HEK293 (cell line): ENCODE data around the gene HMGCLL1.

Source experiments
- CTCF ChIA-PET: fragments of 350-600 bp; formaldehyde crosslinking; extraction: SDS; loops from one replicate; lab custom pipeline; 2021; ENCODE audit warnings: antibody characterized with exemption; lab: Yijun Ruan, JAX
- POLR2A ChIA-PET: fragments of 300-600 bp; formaldehyde crosslinking; extraction: SDS; loops from one replicate; lab custom pipeline; 2020; ENCODE audit warnings: antibody characterized with exemption, inconsistent platforms; lab: Yijun Ruan, JAX
- H3K27ac ChIP-seq: fragments of 200-500 bp; sonication (Bioruptor generic); 2 replicates; pipeline ENCODE4 v1.5.1; 2014; ENCODE audit warnings: low read depth, low read length, control low read depth, inconsistent platforms; ENCODE audit errors: extremely low read depth
- H3K36me3 ChIP-seq, 2 experiments: fragments of 200-500 bp in 1 of 2; sonication (Bioruptor generic) in 1 of 2; 1 replicate in 1 of 2; 2 replicates in 1 of 2; pipeline ENCODE4 v1.5.1; 2014 to 2017; ENCODE audit warnings: inconsistent platforms in 2 of 2, low read length in 2 of 2; ENCODE audit not compliant: control insufficient read depth in 2 of 2, insufficient read depth in 1 of 2
- H3K4me1 ChIP-seq: fragments of 200-500 bp; sonication (Bioruptor generic); 2 replicates; pipeline ENCODE4 v1.5.1; 2014; ENCODE audit warnings: mild to moderate bottlenecking, low read length, inconsistent platforms; ENCODE audit not compliant: control insufficient read depth, insufficient read depth
- H3K4me3 ChIP-seq: 2 replicates; pipeline ENCODE4 v1.5.1; 2011; ENCODE audit warnings: low read depth, mild to moderate bottlenecking, control low read depth, low read length, moderate library complexity
- H3K9me3 ChIP-seq: fragments of 200-500 bp; sonication (Bioruptor generic); 2 replicates; pipeline ENCODE4 v1.5.1; 2014; ENCODE audit warnings: low read depth, low read length, inconsistent platforms; ENCODE audit not compliant: control insufficient read depth, insufficient read depth
- BCL11A ChIP-seq: fragments of 450-650 bp; formaldehyde crosslinking; IDR thresholded peaks from 2 replicates; pipeline ENCODE4 v1.5.1; 2016; ENCODE audit warnings: low read depth, missing biosample characterization, missing genetic modification characterization
- EGR2 ChIP-seq: fragments of 450-650 bp; formaldehyde crosslinking; IDR thresholded peaks from 2 replicates; pipeline ENCODE4 v1.5.1; 2016; ENCODE audit warnings: low read depth, missing biosample characterization, missing genetic modification characterization
- FEZF1 ChIP-seq: fragments of 450-650 bp; formaldehyde crosslinking; IDR thresholded peaks from 2 replicates; pipeline ENCODE4 v1.5.1; 2016; ENCODE audit warnings: missing biosample characterization, missing genetic modification characterization
- GLI2 ChIP-seq: fragments of 450-650 bp; formaldehyde crosslinking; IDR thresholded peaks from 2 replicates; pipeline ENCODE4; 2017; ENCODE audit warnings: missing biosample characterization, missing genetic modification characterization, low read depth, borderline replicate concordance
- HOXA7 ChIP-seq: sonication (generic); formaldehyde crosslinking; IDR thresholded peaks from 2 replicates; pipeline ENCODE4 v1.8.1; 2022; ENCODE audit warnings: missing genetic modification reagents, borderline replicate concordance
- KLF10 ChIP-seq: fragments of 450-650 bp; IDR thresholded peaks from 2 replicates; pipeline ENCODE4 v1.5.1; 2018; ENCODE audit warnings: missing biosample characterization, mild to moderate bottlenecking, missing genetic modification characterization
- MYNN ChIP-seq: fragments of 450-650 bp; formaldehyde crosslinking; IDR thresholded peaks from 2 replicates; pipeline ENCODE4 v1.5.1; 2016; ENCODE audit warnings: missing biosample characterization, missing genetic modification characterization, borderline replicate concordance
- PRDM1 ChIP-seq: fragments of 450-650 bp; formaldehyde crosslinking; IDR thresholded peaks from 2 replicates; pipeline ENCODE4; 2016; ENCODE audit warnings: missing biosample characterization, missing genetic modification characterization
- REPIN1 ChIP-seq: fragments of 450-650 bp; formaldehyde crosslinking; IDR thresholded peaks from 2 replicates; pipeline ENCODE4 v1.5.1; 2017; ENCODE audit warnings: missing biosample characterization, missing genetic modification characterization, low read depth
- SCRT1 ChIP-seq: fragments of 450-650 bp; formaldehyde crosslinking; IDR thresholded peaks from 2 replicates; pipeline ENCODE4 v1.5.1; 2016; ENCODE audit warnings: missing biosample characterization, missing genetic modification characterization, borderline replicate concordance
- SCRT2 ChIP-seq: fragments of 450-650 bp; formaldehyde crosslinking; IDR thresholded peaks from 2 replicates; pipeline ENCODE4 v1.5.1; 2016; ENCODE audit warnings: missing biosample characterization, missing genetic modification characterization
- TCF7L2 ChIP-seq: IDR thresholded peaks from 2 replicates; pipeline ENCODE4 v1.6.1; 2011; ENCODE audit warnings: low read depth, mild to moderate bottlenecking, inconsistent platforms, low read length, moderate library complexity, borderline replicate concordance
- ZBTB21 ChIP-seq: fragments of 450-650 bp; formaldehyde crosslinking; IDR thresholded peaks from 2 replicates; pipeline ENCODE4 v1.5.1; 2017; ENCODE audit warnings: missing biosample characterization, missing genetic modification characterization
- ZBTB7A ChIP-seq: fragments of 450-650 bp; formaldehyde crosslinking; IDR thresholded peaks from 2 replicates; pipeline ENCODE4 v1.5.1; 2016; ENCODE audit warnings: low read depth, missing biosample characterization, missing genetic modification characterization
- ZNF10 ChIP-seq: fragments of 450-650 bp; formaldehyde crosslinking; IDR thresholded peaks from 2 replicates; pipeline ENCODE4 v1.5.1; 2017; ENCODE audit warnings: missing biosample characterization, missing genetic modification characterization
- ZNF114 ChIP-seq: fragments of 450-650 bp; formaldehyde crosslinking; IDR thresholded peaks from 2 replicates; pipeline ENCODE4 v1.5.0; 2017; ENCODE audit warnings: missing biosample characterization, missing genetic modification characterization
- ZNF155 ChIP-seq: fragments of 450-650 bp; formaldehyde crosslinking; IDR thresholded peaks from 2 replicates; pipeline ENCODE4 v1.5.1; 2016; ENCODE audit warnings: missing biosample characterization, missing genetic modification characterization
- ZNF175 ChIP-seq: fragments of 450-650 bp; formaldehyde crosslinking; IDR thresholded peaks from 2 replicates; pipeline ENCODE4 v1.5.1; 2016; ENCODE audit warnings: missing biosample characterization, missing genetic modification characterization
- ZNF24 ChIP-seq: fragments of 450-650 bp; formaldehyde crosslinking; IDR thresholded peaks from 2 replicates; pipeline ENCODE4 v1.5.1; 2016; ENCODE audit warnings: missing biosample characterization, missing genetic modification characterization
- ZNF394 ChIP-seq: fragments of 450-650 bp; formaldehyde crosslinking; IDR thresholded peaks from 2 replicates; pipeline ENCODE4 v1.5.1; 2016; ENCODE audit warnings: missing biosample characterization, missing genetic modification characterization, mild to moderate bottlenecking, moderate library complexity, borderline replicate concordance
- ZNF423 ChIP-seq: fragments of 450-650 bp; formaldehyde crosslinking; IDR thresholded peaks from 2 replicates; pipeline ENCODE4 v1.5.1; 2016; ENCODE audit warnings: missing biosample characterization, missing genetic modification characterization
- ZNF529 ChIP-seq: fragments of 450-650 bp; formaldehyde crosslinking; IDR thresholded peaks from 2 replicates; pipeline ENCODE4 v1.5.1; 2017; ENCODE audit warnings: missing genetic modification characterization, missing biosample characterization; ENCODE audit not compliant: insufficient replicate concordance
- ZNF549 ChIP-seq: fragments of 450-650 bp; IDR thresholded peaks from 2 replicates; pipeline ENCODE4 v1.5.1; 2018; ENCODE audit warnings: missing biosample characterization, missing genetic modification characterization, mild to moderate bottlenecking, inconsistent platforms, moderate library complexity
- ZNF623 ChIP-seq: fragments of 450-650 bp; formaldehyde crosslinking; IDR thresholded peaks from 2 replicates; pipeline ENCODE4 v1.5.1; 2016; ENCODE audit warnings: missing biosample characterization, missing genetic modification characterization
- ZNF658 ChIP-seq: fragments of 450-650 bp; formaldehyde crosslinking; IDR thresholded peaks from 2 replicates; pipeline ENCODE4; 2016; ENCODE audit warnings: missing biosample characterization, missing genetic modification characterization
- ZNF670 ChIP-seq: fragments of 450-650 bp; formaldehyde crosslinking; IDR thresholded peaks from 2 replicates; pipeline ENCODE4 v1.5.1; 2016; ENCODE audit warnings: missing biosample characterization, missing genetic modification characterization, low read depth
- ZNF76 ChIP-seq: fragments of 450-650 bp; formaldehyde crosslinking; IDR thresholded peaks from 2 replicates; pipeline ENCODE4; 2016; ENCODE audit warnings: low read depth, missing biosample characterization, missing genetic modification characterization, borderline replicate concordance
- TF ChIP-seq, protein P1 (sequence below): fragments of 450-650 bp; formaldehyde crosslinking; IDR thresholded peaks from 2 replicates; pipeline ENCODE4 v1.5.1; 2017; ENCODE audit warnings: missing biosample characterization, mild to moderate bottlenecking, missing genetic modification characterization, moderate library complexity
- TF ChIP-seq, protein P2 (sequence below): fragments of 450-650 bp; formaldehyde crosslinking; IDR thresholded peaks from 2 replicates; pipeline ENCODE4 v1.5.1; 2017; ENCODE audit warnings: missing biosample characterization, missing genetic modification characterization
- TF ChIP-seq, protein P3 (sequence below): fragments of 450-650 bp; formaldehyde crosslinking; IDR thresholded peaks from 2 replicates; pipeline ENCODE4 v1.5.1; 2016; ENCODE audit warnings: missing biosample characterization, missing genetic modification characterization, low read depth

The HMGCLL1 gene

GRCh38 chr6:55496201-55496600, 82.8 kb downstream of the HMGCLL1 start:
- Histone ChIP-seq H3K36me3 (no peaks in the 10 kb centered on the region), H3K4me1 (0 out of 2 replicates have a peak, but pooled peaks cover 2% of the 10 kb centered on the region)
- CTCF ChIA-PET = interaction anchor here (0.5 to 1.1 kb wide), 3 partner anchors 20 to 1167 kb away, joined by 3 to 5 read pairs (median 3); no protein-coding TSS in a partner anchor
- POLR2A ChIA-PET = no interaction called here
- TF ChIP-seq, protein P1, sequence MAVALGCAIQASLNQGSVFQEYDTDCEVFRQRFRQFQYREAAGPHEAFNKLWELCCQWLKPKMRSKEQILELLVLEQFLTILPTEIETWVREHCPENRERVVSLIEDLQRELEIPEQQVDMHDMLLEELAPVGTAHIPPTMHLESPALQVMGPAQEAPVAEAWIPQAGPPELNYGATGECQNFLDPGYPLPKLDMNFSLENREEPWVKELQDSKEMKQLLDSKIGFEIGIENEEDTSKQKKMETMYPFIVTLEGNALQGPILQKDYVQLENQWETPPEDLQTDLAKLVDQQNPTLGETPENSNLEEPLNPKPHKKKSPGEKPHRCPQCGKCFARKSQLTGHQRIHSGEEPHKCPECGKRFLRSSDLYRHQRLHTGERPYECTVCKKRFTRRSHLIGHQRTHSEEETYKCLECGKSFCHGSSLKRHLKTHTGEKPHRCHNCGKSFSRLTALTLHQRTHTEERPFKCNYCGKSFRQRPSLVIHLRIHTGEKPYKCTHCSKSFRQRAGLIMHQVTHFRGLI = no peak
- TF ChIP-seq KLF10 (tag by site-specific recombination) (no peak), ZNF670 (tag by site-specific recombination) (no peak), PRDM1 (no peak), ZNF76 (tag by site-specific recombination) (no peak), HOXA7 (CRISPR knock-in tag) (no peak), SCRT1 (no peak), ZNF658 (tag by site-specific recombination) (no peak), ZNF24 (no peak), ZNF114 (no peak), ZNF394 (tag by site-specific recombination) (no peak), GLI2 (tag by site-specific recombination) (no peak), ZNF10 (no peak), EGR2 (tag by site-specific recombination) (no peak), REPIN1 (tag by site-specific recombination) (no peak)
- TF ChIP-seq, protein P2, sequence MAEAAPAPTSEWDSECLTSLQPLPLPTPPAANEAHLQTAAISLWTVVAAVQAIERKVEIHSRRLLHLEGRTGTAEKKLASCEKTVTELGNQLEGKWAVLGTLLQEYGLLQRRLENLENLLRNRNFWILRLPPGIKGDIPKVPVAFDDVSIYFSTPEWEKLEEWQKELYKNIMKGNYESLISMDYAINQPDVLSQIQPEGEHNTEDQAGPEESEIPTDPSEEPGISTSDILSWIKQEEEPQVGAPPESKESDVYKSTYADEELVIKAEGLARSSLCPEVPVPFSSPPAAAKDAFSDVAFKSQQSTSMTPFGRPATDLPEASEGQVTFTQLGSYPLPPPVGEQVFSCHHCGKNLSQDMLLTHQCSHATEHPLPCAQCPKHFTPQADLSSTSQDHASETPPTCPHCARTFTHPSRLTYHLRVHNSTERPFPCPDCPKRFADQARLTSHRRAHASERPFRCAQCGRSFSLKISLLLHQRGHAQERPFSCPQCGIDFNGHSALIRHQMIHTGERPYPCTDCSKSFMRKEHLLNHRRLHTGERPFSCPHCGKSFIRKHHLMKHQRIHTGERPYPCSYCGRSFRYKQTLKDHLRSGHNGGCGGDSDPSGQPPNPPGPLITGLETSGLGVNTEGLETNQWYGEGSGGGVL = no peak
- TF ChIP-seq, all 188 proteins: peak for 0
- no peak overlapping the region for H3K27ac ChIP-seq
- H3K9me3 ChIP-seq = no peaks in the 10 kb centered on the region
- H3K4me3 ChIP-seq = no peak overlapping the region

DNA sequence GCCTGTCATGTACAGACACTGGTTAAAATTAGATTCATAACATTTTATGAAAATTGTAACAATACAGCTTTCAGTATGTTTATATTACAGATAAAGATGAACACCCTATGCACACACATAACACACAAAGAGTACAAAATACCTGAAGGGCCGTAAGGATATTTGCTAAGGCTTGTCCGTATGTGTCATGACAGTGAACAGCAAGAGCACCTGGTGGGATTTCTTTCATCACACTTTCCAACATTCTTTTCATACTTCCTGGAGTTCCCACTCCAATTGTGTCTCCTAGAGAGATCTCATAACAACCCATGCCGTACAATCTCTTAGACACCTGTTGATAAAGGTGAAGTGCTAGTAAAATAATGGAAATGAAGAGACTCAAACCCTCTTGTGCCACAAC, 83.7 kb downstream of the HMGCLL1 start:
- POLR2A ChIA-PET = no interaction called here
- 0 out of 2 replicates have a peak, but pooled peaks have one; percentile 13 for TF ChIP-seq SCRT2
- TF ChIP-seq FEZF1 = no peak

DNA sequence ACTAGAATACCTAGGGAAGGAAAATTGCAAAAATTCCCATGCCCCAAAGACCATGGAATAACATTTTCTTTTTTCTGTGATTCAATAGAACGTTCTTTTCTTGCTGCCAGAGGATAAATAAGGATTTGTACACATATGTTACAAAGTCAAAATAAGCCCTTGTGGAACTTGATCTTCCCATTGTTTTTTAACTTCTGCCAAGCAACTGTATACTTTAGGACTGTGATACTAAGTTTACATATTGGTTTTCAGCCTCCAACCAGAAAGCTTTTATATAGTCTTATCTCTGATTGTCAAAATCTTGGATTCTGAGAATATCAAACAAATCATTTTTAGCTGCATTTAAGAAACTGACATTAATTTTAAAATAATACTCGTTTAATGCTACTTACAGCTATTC, 84.6 kb downstream of the HMGCLL1 start:
- no peaks in the 10 kb centered on the region for H3K9me3 ChIP-seq
- CTCF ChIA-PET = no interaction called here
- H3K4me1 ChIP-seq = 0 out of 2 replicates have a peak, but pooled peaks cover 2% of the 10 kb centered on the region
- no peak overlapping the region for H3K4me3 ChIP-seq
- no peaks in the 10 kb centered on the region for H3K36me3 ChIP-seq
- POLR2A ChIA-PET = no interaction called here
- H3K27ac ChIP-seq = no peak overlapping the region
- no peak for TF ChIP-seq ZNF423 (tag by site-specific recombination)
- no peak for TF ChIP-seq ZBTB7A (tag by site-specific recombination)
- TF ChIP-seq ZNF529 (tag by site-specific recombination) = no peak
- no peak for TF ChIP-seq ZNF155 (tag by site-specific recombination)
- TF ChIP-seq ZNF549 (tag by site-specific recombination) = no peak
- TF ChIP-seq, protein P3, sequence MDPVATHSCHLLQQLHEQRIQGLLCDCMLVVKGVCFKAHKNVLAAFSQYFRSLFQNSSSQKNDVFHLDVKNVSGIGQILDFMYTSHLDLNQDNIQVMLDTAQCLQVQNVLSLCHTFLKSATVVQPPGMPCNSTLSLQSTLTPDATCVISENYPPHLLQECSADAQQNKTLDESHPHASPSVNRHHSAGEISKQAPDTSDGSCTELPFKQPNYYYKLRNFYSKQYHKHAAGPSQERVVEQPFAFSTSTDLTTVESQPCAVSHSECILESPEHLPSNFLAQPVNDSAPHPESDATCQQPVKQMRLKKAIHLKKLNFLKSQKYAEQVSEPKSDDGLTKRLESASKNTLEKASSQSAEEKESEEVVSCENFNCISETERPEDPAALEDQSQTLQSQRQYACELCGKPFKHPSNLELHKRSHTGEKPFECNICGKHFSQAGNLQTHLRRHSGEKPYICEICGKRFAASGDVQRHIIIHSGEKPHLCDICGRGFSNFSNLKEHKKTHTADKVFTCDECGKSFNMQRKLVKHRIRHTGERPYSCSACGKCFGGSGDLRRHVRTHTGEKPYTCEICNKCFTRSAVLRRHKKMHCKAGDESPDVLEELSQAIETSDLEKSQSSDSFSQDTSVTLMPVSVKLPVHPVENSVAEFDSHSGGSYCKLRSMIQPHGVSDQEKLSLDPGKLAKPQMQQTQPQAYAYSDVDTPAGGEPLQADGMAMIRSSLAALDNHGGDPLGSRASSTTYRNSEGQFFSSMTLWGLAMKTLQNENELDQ (tag by site-specific recombination) = no peak
- no peak for TF ChIP-seq ZNF175 (tag by site-specific recombination)
- TF ChIP-seq MYNN = no peak
- no peak for TF ChIP-seq ZNF658 (tag by site-specific recombination)
- TF ChIP-seq BCL11A (tag by site-specific recombination) = no peak
- no peak for TF ChIP-seq TCF7L2
- TF ChIP-seq ZBTB21 (tag by site-specific recombination) = no peak
- TF ChIP-seq ZNF623 = no peak

More for the DNA sequence above, 83.7 kb downstream of the HMGCLL1 start:
- H3K4me1 ChIP-seq = 0 out of 2 replicates have a peak, but pooled peaks cover 2% of the 10 kb centered on the region
- H3K36me3 ChIP-seq = no peaks in the 10 kb centered on the region
- no peak overlapping the region for H3K27ac ChIP-seq
- no peak overlapping the region for H3K4me3 ChIP-seq
- CTCF ChIA-PET = interaction anchor here (1.1 kb wide), 1 partner anchor 33 kb away, joined by 5 read pairs; no protein-coding TSS in a partner anchor
- H3K9me3 ChIP-seq = no peaks in the 10 kb centered on the region
